HL-60 (cell line): Measurements from ENCODE around the gene NTN1.

Source experiments
- DNase-seq, 2 experiments: peaks; one replicate each; pipeline ENCODE4 v3.0.0-alpha.2; 2010 to 2020; ENCODE audit warnings: low read depth in 1 of 2, low spot score in 1 of 2
- H3K27ac ChIP-seq: fragments of 250-450 bp; sonication (Bioruptor Pico); replicated peaks from 2 replicates; pipeline ENCODE4 v1.5.1; 2020; ENCODE audit warnings: mild to moderate bottlenecking, moderate library complexity
- H3K27me3 ChIP-seq: fragments of 250-450 bp; sonication (Bioruptor Pico); 2 replicates; pipeline ENCODE4 v1.5.1; 2021; ENCODE audit warnings: mild to moderate bottlenecking, moderate library complexity; ENCODE audit not compliant: insufficient read depth, poor library complexity, severe bottlenecking
- H3K4me3 ChIP-seq: replicated peaks from 2 replicates; pipeline ENCODE4 v1.5.1; 2011; ENCODE audit warnings: mild to moderate bottlenecking, control low read depth, low read length; ENCODE audit not compliant: insufficient read depth
- CTCF ChIP-seq: IDR thresholded peaks from one replicate; pipeline ENCODE4 v1.5.1; 2011; ENCODE audit warnings: low read length, control low read depth, inconsistent platforms; ENCODE audit not compliant: insufficient read depth
- GABPA ChIP-seq: IDR thresholded peaks from 2 replicates; pipeline ENCODE4 v1.6.1; 2012; ENCODE audit warnings: low read depth
- POLR2AphosphoS5 ChIP-seq: IDR thresholded peaks from 2 replicates; pipeline ENCODE4 v1.6.1; 2012; ENCODE audit warnings: low read depth
- REST ChIP-seq: IDR thresholded peaks from 2 replicates; pipeline ENCODE4 v1.6.1; 2012; ENCODE audit warnings: low read depth; ENCODE audit not compliant: insufficient replicate concordance
- SPI1 ChIP-seq: IDR thresholded peaks from 2 replicates; pipeline ENCODE4 v1.6.1; 2012; ENCODE audit warnings: low read depth, mild to moderate bottlenecking, borderline replicate concordance

Gene NTN1

GRCh38 chr17:9006175-9006767, 15.0 kb upstream of the NTN1 start:
- Histone ChIP-seq H3K27me3 (peaks cover 13% of the 10 kb centered on the region), H3K4me3 (no peak overlapping the region), H3K27ac (no peak overlapping the region)
- TF ChIP-seq POLR2AphosphoS5 (no peak), SPI1 (no peak), GABPA (no peak), CTCF (no peak), REST (no peak)
- DNase-seq: no peak

- H3K4me3 ChIP-seq: no peak overlapping the region
- no peak overlapping the region for H3K27ac ChIP-seq
- TF ChIP-seq SPI1 (no peak), CTCF (no peak), REST (no peak), GABPA (no peak), POLR2AphosphoS5 (no peak)
- no peak for DNase-seq
- H3K27me3 ChIP-seq: peaks cover 12% of the 10 kb centered on the region
Measured at GRCh38 chr17:9007052-9007714, 14.1 kb upstream of the NTN1 start.

GRCh38 chr17:9009096-9009495, 12.2 kb upstream of the NTN1 start:
- no peak for TF ChIP-seq GABPA
- no peak for TF ChIP-seq POLR2AphosphoS5
- no peak for TF ChIP-seq SPI1
- no peak for TF ChIP-seq CTCF
- TF ChIP-seq REST: no peak
- Histone ChIP-seq H3K27ac (no peak overlapping the region), H3K4me3 (no peak overlapping the region), H3K27me3 (peaks cover 4% of the 10 kb centered on the region)
- no peak for DNase-seq
